SU-DHL-6 (cell line): ENCODE results near the gene SNX13.

Experiments used
- H2AFZ ChIP-seq: fragments of 200-600 bp; sonication (generic); 2 replicates; pipeline ENCODE4 v1.6.1; 2014; ENCODE audit warnings: low read depth, mild to moderate bottlenecking, moderate library complexity, mixed read lengths, antibody characterized with exemption, low read length; ENCODE audit not compliant: severe bottlenecking
- H3F3A ChIP-seq: fragments of 200-600 bp; shearing (Covaris generic); 2 replicates; pipeline ENCODE4 v1.6.0; 2016; ENCODE audit warnings: antibody characterized with exemption, mild to moderate bottlenecking; ENCODE audit not compliant: insufficient read depth
- H3K27ac ChIP-seq: fragments of 200-600 bp; sonication (generic); 2 replicates; pipeline ENCODE4 v1.5.1; 2016; ENCODE audit warnings: low read depth, mild to moderate bottlenecking, low read length, moderate library complexity, mixed read lengths
- H3K27me3 ChIP-seq: fragments of 200-600 bp; sonication (generic), shearing (Covaris generic); 2 replicates; pipeline ENCODE4 v1.6.0; 2014; ENCODE audit warnings: mild to moderate bottlenecking, low read length
- H3K36me3 ChIP-seq: fragments of 200-600 bp; sonication (generic); 2 replicates; pipeline ENCODE4 v1.6.1; 2014; ENCODE audit warnings: mild to moderate bottlenecking, low read length, mixed read lengths
- H3K4me2 ChIP-seq: fragments of 300-600, 200-600 bp; shearing (Covaris generic), sonication (generic); 2 replicates; pipeline ENCODE4 v1.6.0; 2014; ENCODE audit warnings: low read length, low read depth, mild to moderate bottlenecking; ENCODE audit not compliant: poor library complexity, severe bottlenecking
- H3K4me3 ChIP-seq: fragments of 200-600 bp; sonication (generic); 2 replicates; pipeline ENCODE4 v1.5.1; 2014; ENCODE audit warnings: antibody characterized with exemption, low read length, mild to moderate bottlenecking, mixed read lengths; ENCODE audit not compliant: insufficient read depth, poor library complexity, severe bottlenecking
- H3K79me2 ChIP-seq: fragments of 200-600 bp; sonication (generic); 2 replicates; pipeline ENCODE4 v1.6.1; 2014; ENCODE audit warnings: mild to moderate bottlenecking, low read length, moderate library complexity; ENCODE audit not compliant: insufficient read depth
- H3K9ac ChIP-seq: fragments of 200-600 bp; sonication (generic); 2 replicates; pipeline ENCODE4 v1.7.0; 2014; ENCODE audit warnings: mild to moderate bottlenecking, low read length
- H3K9me2 ChIP-seq: fragments of 200-600 bp; sonication (generic); replicated peaks from 2 replicates; pipeline ENCODE4 v1.6.1; 2014; ENCODE audit warnings: low read length; ENCODE audit not compliant: insufficient read depth
- H3K9me3 ChIP-seq: fragments of 200-600 bp; sonication (generic); 2 replicates; pipeline ENCODE4 v1.6.1; 2014; ENCODE audit warnings: low read length, mixed read lengths; ENCODE audit not compliant: insufficient read depth
- H4K20me1 ChIP-seq: fragments of 200-600 bp; sonication (generic); 2 replicates; pipeline ENCODE4 v1.6.1; 2014; ENCODE audit warnings: low read depth, mild to moderate bottlenecking, antibody characterized with exemption, low read length, moderate library complexity, mixed read lengths
- CTCF ChIP-seq: fragments of 200-600 bp; sonication (generic); IDR thresholded peaks from one replicate; pipeline ENCODE4 v1.5.1; 2017; ENCODE audit warnings: antibody characterized with exemption, mild to moderate bottlenecking, low read length, moderate library complexity; ENCODE audit not compliant: insufficient read depth, poor library complexity, severe bottlenecking
- EZH2phosphoT487 ChIP-seq: fragments of 200-600 bp; sonication (generic), shearing (Covaris generic); conservative IDR thresholded peaks from 2 replicates; pipeline ENCODE4 v1.6.1; 2018; ENCODE audit warnings: mild to moderate bottlenecking, antibody characterized with exemption, low read length, moderate library complexity, mixed read lengths

The SNX13 gene

GRCh38 chr7:17822547-17823173, 117.6 kb downstream of the SNX13 start:
- H3K9me2 ChIP-seq = no peaks in the 10 kb centered on the region
- H3F3A ChIP-seq = no peaks in the 10 kb centered on the region
- no peaks in the 10 kb centered on the region for H3K9me3 ChIP-seq
- no peak overlapping the region for H3K4me2 ChIP-seq
- no peak overlapping the region for H3K27ac ChIP-seq
- no peaks in the 10 kb centered on the region for H4K20me1 ChIP-seq
- TF ChIP-seq CTCF (no peak), EZH2phosphoT487 (no peak)
- peaks cover 6% of the 10 kb centered on the region; the same call in 1 of the 2 replicates for H3K36me3 ChIP-seq
- no peak overlapping the region for H3K4me3 ChIP-seq
- H3K27me3 ChIP-seq = no peaks in the 10 kb centered on the region
- H3K79me2 ChIP-seq = no peaks in the 10 kb centered on the region
- no peak overlapping the region for H3K9ac ChIP-seq
- no peak overlapping the region for H2AFZ ChIP-seq

- Histone ChIP-seq H3K79me2 (no peaks in the 10 kb centered on the region), H3K9me2 (no peaks in the 10 kb centered on the region), H3K36me3 (peaks cover 4% of the 10 kb centered on the region; the same call in 1 of the 2 replicates), H3K4me2 (no peak overlapping the region), H3K9me3 (no peaks in the 10 kb centered on the region), H3K27ac (no peak overlapping the region), H3K4me3 (no peak overlapping the region), H2AFZ (no peak overlapping the region), H3F3A (0 out of 2 replicates have a peak, but pooled peaks cover 3% of the 10 kb centered on the region), H4K20me1 (no peaks in the 10 kb centered on the region), H3K9ac (no peak overlapping the region), H3K27me3 (no peaks in the 10 kb centered on the region)
- TF ChIP-seq CTCF (no peak), EZH2phosphoT487 (no peak)
These were observed 123.4 kb downstream of the SNX13 start for GRCh38 chr7:17816903-17817302.

GRCh38 chr7:17815318-17815717, 125.0 kb downstream of the SNX13 start:
- H3K79me2 ChIP-seq = no peaks in the 10 kb centered on the region
- H3F3A ChIP-seq = 0 out of 2 replicates have a peak, but pooled peaks cover 3% of the 10 kb centered on the region
- no peak overlapping the region for H2AFZ ChIP-seq
- no peak overlapping the region for H3K9ac ChIP-seq
- H3K9me3 ChIP-seq = no peaks in the 10 kb centered on the region
- no peak overlapping the region for H3K4me3 ChIP-seq
- H3K9me2 ChIP-seq = no peaks in the 10 kb centered on the region
- peaks cover 4% of the 10 kb centered on the region; the same call in 1 of the 2 replicates for H3K36me3 ChIP-seq
- no peaks in the 10 kb centered on the region for H3K27me3 ChIP-seq
- H4K20me1 ChIP-seq = no peaks in the 10 kb centered on the region
- TF ChIP-seq CTCF (no peak), EZH2phosphoT487 (no peak)
- H3K27ac ChIP-seq = no peak overlapping the region
- H3K4me2 ChIP-seq = no peak overlapping the region
